Measurements from ENCODE around the gene LNP1. TPM values are rescaled to one million over a fixed set of nuclear protein-coding genes. Genes with fewer than 3 reads are reported as not detected.

LNP1 gene
- total RNA-seq, 1 donor from 2014 or later: 2.6 TPM

- peak overlapping the region; percentile 12 for H3K4me2 ChIP-seq (ENCODE audit: low read length)
- H4K20me1 ChIP-seq (ENCODE audit: insufficient read depth, low read length): no peaks in the 10 kb centered on the region
- H3K9ac ChIP-seq (ENCODE audit: low read length): no peak overlapping the region
- peak; percentile 88 for FAIRE-seq
- H3K9me3 Mint-ChIP-seq (ENCODE audit: unreplicated experiment): peaks cover 5% of the 10 kb centered on the region
- no peaks in the 10 kb centered on the region for H3K9me3 ChIP-seq (ENCODE audit: insufficient read depth, low read depth, low read length)
- H3K4me3 ChIP-seq (ENCODE audit: insufficient read depth, low read depth, low read length): no peak overlapping the region
- H3K27ac ChIP-seq (ENCODE audit: low read depth, low read length): peak overlapping the region; percentile 29
- peaks cover 8% of the 10 kb centered on the region for H3K4me1 ChIP-seq (ENCODE audit: insufficient read depth, low read length)
- TF ChIP-seq EZH2 (IDR thresholded peaks at IDR 0.05; ENCODE audit: insufficient read depth, low read length) (no peak), CTCF (IDR thresholded peaks at IDR 0.05; ENCODE audit: insufficient read depth, low read depth, low read length) (no peak)
- no peaks in the 10 kb centered on the region for H3K27me3 ChIP-seq (ENCODE audit: insufficient read depth, low read length)
- peaks cover 4% of the 10 kb centered on the region for H3K36me3 Mint-ChIP-seq (ENCODE audit: low read depth, unreplicated experiment)
- no peaks in the 10 kb centered on the region for H3K36me3 ChIP-seq (ENCODE audit: insufficient read depth, low read length)
- no peak overlapping the region for H2AFZ ChIP-seq (ENCODE audit: low read depth, low read length)
- peak; percentile 87 for DNase-seq (ENCODE audit: low read depth)
- no peaks in the 10 kb centered on the region for H3K27me3 Mint-ChIP-seq (ENCODE audit: low read depth, unreplicated experiment)
- peaks cover 15% of the 10 kb centered on the region for H3K4me1 Mint-ChIP-seq (ENCODE audit: low read depth, unreplicated experiment)
- no peak overlapping the region for H3K4me3 Mint-ChIP-seq (ENCODE audit: unreplicated experiment)
- peak overlapping the region; percentile 4 for H3K27ac Mint-ChIP-seq (ENCODE audit: unreplicated experiment)
- peaks cover 21% of the 10 kb centered on the region for H3K79me2 ChIP-seq (ENCODE audit: insufficient read depth, low read length)
Measured at GRCh38 chr3:100496711-100497261, 95.4 kb downstream of the LNP1 start.

GRCh38 chr3:100499651-100500050 is 98.3 kb downstream of the LNP1 start:
- Histone ChIP-seq H4K20me1 (ENCODE audit: insufficient read depth, low read length) (no peaks in the 10 kb centered on the region), H3K9me3 (ENCODE audit: insufficient read depth, low read depth, low read length) (no peaks in the 10 kb centered on the region), H2AFZ (ENCODE audit: low read depth, low read length) (no peak overlapping the region), H3K27me3 (ENCODE audit: insufficient read depth, low read length) (no peaks in the 10 kb centered on the region), H3K4me2 (ENCODE audit: low read length) (no peak overlapping the region), H3K79me2 (ENCODE audit: insufficient read depth, low read length) (peaks cover 13% of the 10 kb centered on the region), H3K4me3 (ENCODE audit: insufficient read depth, low read depth, low read length) (no peak overlapping the region), H3K4me1 (ENCODE audit: insufficient read depth, low read length) (peaks cover 4% of the 10 kb centered on the region), H3K27ac (ENCODE audit: low read depth, low read length) (no peak overlapping the region), H3K36me3 (ENCODE audit: insufficient read depth, low read length) (no peaks in the 10 kb centered on the region), H3K9ac (ENCODE audit: low read length) (no peak overlapping the region)
- Mint-ChIP-seq H3K27me3 (ENCODE audit: low read depth, unreplicated experiment) (no peaks in the 10 kb centered on the region), H3K9me3 (ENCODE audit: unreplicated experiment) (peaks cover 5% of the 10 kb centered on the region), H3K4me3 (ENCODE audit: unreplicated experiment) (no peak overlapping the region), H3K36me3 (ENCODE audit: low read depth, unreplicated experiment) (peaks cover 8% of the 10 kb centered on the region), H3K27ac (ENCODE audit: unreplicated experiment) (no peak overlapping the region), H3K4me1 (ENCODE audit: low read depth, unreplicated experiment) (peaks cover 15% of the 10 kb centered on the region)
- FAIRE-seq: no peak
- TF ChIP-seq CTCF (IDR thresholded peaks at IDR 0.05; ENCODE audit: insufficient read depth, low read depth, low read length) (no peak), EZH2 (IDR thresholded peaks at IDR 0.05; ENCODE audit: insufficient read depth, low read length) (no peak)
- DNase-seq (ENCODE audit: low read depth): no peak

- Mint-ChIP-seq H3K27ac (ENCODE audit: unreplicated experiment) (no peak overlapping the region), H3K36me3 (ENCODE audit: low read depth, unreplicated experiment) (peaks cover 11% of the 10 kb centered on the region), H3K9me3 (ENCODE audit: unreplicated experiment) (peaks cover 2% of the 10 kb centered on the region), H3K27me3 (ENCODE audit: low read depth, unreplicated experiment) (no peaks in the 10 kb centered on the region), H3K4me1 (ENCODE audit: low read depth, unreplicated experiment) (peaks cover 15% of the 10 kb centered on the region), H3K4me3 (ENCODE audit: unreplicated experiment) (no peak overlapping the region)
- peaks cover 4% of the 10 kb centered on the region for H3K4me1 ChIP-seq (ENCODE audit: insufficient read depth, low read length)
- no peak overlapping the region for H3K27ac ChIP-seq (ENCODE audit: low read depth, low read length)
- peaks cover 8% of the 10 kb centered on the region for H3K79me2 ChIP-seq (ENCODE audit: insufficient read depth, low read length)
- no peaks in the 10 kb centered on the region for H4K20me1 ChIP-seq (ENCODE audit: insufficient read depth, low read length)
- no peak overlapping the region for H3K4me2 ChIP-seq (ENCODE audit: low read length)
- no peaks in the 10 kb centered on the region for H3K9me3 ChIP-seq (ENCODE audit: insufficient read depth, low read depth, low read length)
- no peak for DNase-seq (ENCODE audit: low read depth)
- TF ChIP-seq CTCF (IDR thresholded peaks at IDR 0.05; ENCODE audit: insufficient read depth, low read depth, low read length): no peak
- TF ChIP-seq EZH2 (IDR thresholded peaks at IDR 0.05; ENCODE audit: insufficient read depth, low read length): no peak
- no peak overlapping the region for H3K4me3 ChIP-seq (ENCODE audit: insufficient read depth, low read depth, low read length)
- H3K27me3 ChIP-seq (ENCODE audit: insufficient read depth, low read length): no peaks in the 10 kb centered on the region
- FAIRE-seq: no peak
- no peaks in the 10 kb centered on the region for H3K36me3 ChIP-seq (ENCODE audit: insufficient read depth, low read length)
- H2AFZ ChIP-seq (ENCODE audit: low read depth, low read length): no peak overlapping the region
- no peak overlapping the region for H3K9ac ChIP-seq (ENCODE audit: low read length)
Measured at GRCh38 chr3:100500320-100500880, 99.1 kb downstream of the LNP1 start.

Data from astrocyte (in vitro differentiated cells and primary cell).